MM.1S (cell line): ENCODE measurements around the gene PRR5.

Experiments used
- DNase-seq: peaks from one replicate; pipeline ENCODE4 v3.0.0-alpha.2; 2015
- H2AFZ ChIP-seq: fragments of 300-600 bp; sonication (generic); 2 replicates; pipeline ENCODE4 v1.6.0; 2016; ENCODE audit warnings: antibody characterized with exemption, low read length
- H3F3A ChIP-seq: fragments of 300-600 bp; sonication (generic); 2 replicates; pipeline ENCODE4 v1.6.1; 2016; ENCODE audit warnings: mild to moderate bottlenecking, antibody characterized with exemption, low read length, moderate library complexity, mixed read lengths; ENCODE audit not compliant: insufficient read depth
- H3K27ac ChIP-seq: fragments of 300-600 bp; sonication (generic); 2 replicates; pipeline ENCODE4 v1.5.1; 2016; ENCODE audit warnings: mild to moderate bottlenecking, low read length
- H3K27me3 ChIP-seq: fragments of 300-600 bp; sonication (generic); replicated peaks from 2 replicates; pipeline ENCODE4 v1.6.0; 2016; ENCODE audit warnings: low read length; ENCODE audit not compliant: insufficient read depth
- H3K36me3 ChIP-seq: fragments of 300-600 bp; sonication (generic); replicated peaks from 2 replicates; pipeline ENCODE4 v1.6.1; 2016; ENCODE audit warnings: mild to moderate bottlenecking, low read length, mixed read lengths; ENCODE audit not compliant: insufficient read depth
- H3K4me1 ChIP-seq: fragments of 300-600 bp; sonication (generic); 2 replicates; pipeline ENCODE4 v1.6.1; 2016; ENCODE audit warnings: low read length, mixed read lengths
- H3K4me2 ChIP-seq: fragments of 300-600 bp; sonication (generic); 2 replicates; pipeline ENCODE4 v1.6.0; 2016; ENCODE audit warnings: low read depth, low read length
- H3K4me3 ChIP-seq: fragments of 300-600 bp; sonication (generic); 2 replicates; pipeline ENCODE4 v1.5.1; 2016; ENCODE audit warnings: low read length, mixed read lengths
- H3K79me2 ChIP-seq: fragments of 300-600 bp; sonication (generic); 2 replicates; pipeline ENCODE4 v1.6.1; 2016; ENCODE audit warnings: mixed run types, low read length, mixed read lengths
- H3K9ac ChIP-seq: fragments of 300-600 bp; sonication (generic); 2 replicates; pipeline ENCODE4 v1.6.1; 2016; ENCODE audit warnings: low read length, mixed read lengths
- H3K9me2 ChIP-seq: fragments of 300-600 bp; sonication (generic); replicated peaks from 2 replicates; pipeline ENCODE4 v1.6.1; 2016; ENCODE audit warnings: mild to moderate bottlenecking, low read length, mixed read lengths; ENCODE audit not compliant: insufficient read depth
- H3K9me3 ChIP-seq: fragments of 300-600 bp; sonication (generic); replicated peaks from 2 replicates; pipeline ENCODE4 v1.6.1; 2016; ENCODE audit warnings: mild to moderate bottlenecking, low read length, mixed read lengths; ENCODE audit not compliant: insufficient read depth
- H4K20me1 ChIP-seq: fragments of 300-600 bp; sonication (generic); 2 replicates; pipeline ENCODE4 v1.6.1; 2016; ENCODE audit warnings: mild to moderate bottlenecking, low read length, moderate library complexity, mixed read lengths; ENCODE audit not compliant: insufficient read depth
- CTCF ChIP-seq: fragments of 300-600 bp; sonication (generic); IDR thresholded peaks from 2 replicates; pipeline ENCODE4 v1.5.1; 2016; ENCODE audit warnings: antibody characterized with exemption, low read length, mixed read lengths
- EZH2 ChIP-seq: fragments of 300-600 bp; sonication (generic); optimal IDR thresholded peaks from 2 replicates; pipeline ENCODE3; 2017; ENCODE audit warnings: low read depth, mild to moderate bottlenecking, antibody characterized with exemption, low read length, mixed read lengths
- EZH2phosphoT487 ChIP-seq: fragments of 300-600 bp; sonication (generic); IDR thresholded peaks from 2 replicates; pipeline ENCODE4 v1.6.1; 2018; ENCODE audit warnings: antibody characterized with exemption, low read length

PRR5 gene

GRCh38 chr22:44730022-44730393, 28.0 kb downstream of the PRR5 start:
- no peak for TF ChIP-seq EZH2phosphoT487
- Histone ChIP-seq H3K79me2 (no peaks in the 10 kb centered on the region), H4K20me1 (no peaks in the 10 kb centered on the region), H3K4me2 (no peak overlapping the region), H3K4me3 (no peak overlapping the region), H3K9me3 (no peaks in the 10 kb centered on the region), H3K4me1 (no peaks in the 10 kb centered on the region), H3F3A (no peaks in the 10 kb centered on the region), H2AFZ (no peak overlapping the region), H3K27ac (no peak overlapping the region), H3K9ac (no peak overlapping the region), H3K36me3 (no peaks in the 10 kb centered on the region), H3K27me3 (peaks cover 70% of the 10 kb centered on the region), H3K9me2 (no peaks in the 10 kb centered on the region)
- no peak for DNase-seq

- TF ChIP-seq CTCF (no peak), EZH2phosphoT487 (no peak), EZH2 (no peak)
- Histone ChIP-seq H3K79me2 (no peaks in the 10 kb centered on the region), H3K4me3 (no peak overlapping the region), H3K27me3 (peaks cover 70% of the 10 kb centered on the region), H3K9me3 (no peaks in the 10 kb centered on the region), H3F3A (no peaks in the 10 kb centered on the region), H4K20me1 (no peaks in the 10 kb centered on the region), H3K4me2 (no peak overlapping the region), H3K4me1 (no peaks in the 10 kb centered on the region), H3K9ac (no peak overlapping the region), H3K27ac (no peak overlapping the region), H2AFZ (no peak overlapping the region), H3K9me2 (no peaks in the 10 kb centered on the region), H3K36me3 (no peaks in the 10 kb centered on the region)
- no peak for DNase-seq
These were observed 28.7 kb downstream of the PRR5 start for GRCh38 chr22:44730490-44731356.

- no peaks in the 10 kb centered on the region for H4K20me1 ChIP-seq
These were observed 29.5 kb downstream of the PRR5 start for GRCh38 chr22:44731357-44731970.

More at GRCh38 chr22:44731357-44731970, 29.5 kb downstream of the PRR5 start:
- Histone ChIP-seq H3K4me2 (no peak overlapping the region), H3K9me3 (no peaks in the 10 kb centered on the region), H3K27me3 (peaks cover 68% of the 10 kb centered on the region), H3K9me2 (no peaks in the 10 kb centered on the region), H3F3A (no peaks in the 10 kb centered on the region), H3K4me1 (no peaks in the 10 kb centered on the region), H3K36me3 (no peaks in the 10 kb centered on the region), H3K79me2 (no peaks in the 10 kb centered on the region), H3K27ac (no peak overlapping the region), H2AFZ (no peak overlapping the region), H3K4me3 (no peak overlapping the region), H3K9ac (no peak overlapping the region)
- no peak for DNase-seq
- TF ChIP-seq EZH2 (no peak), CTCF (no peak), EZH2phosphoT487 (no peak)
